ENCODE results near the gene PSME3. TPM values are rescaled to one million over a fixed set of nuclear protein-coding genes. Genes with fewer than 3 reads are reported as not detected.

PSME3 gene
- polyA plus RNA-seq, 1 of the 3 experiments (the other 2 are of a cell fraction): 139 TPM

- WGBS (ENCODE audit: low lambda C conversion rate): 97% methylated on average over 6 of the region's 6 CpGs
- H3K4me1 ChIP-seq (ENCODE audit: control insufficient read depth in 1 of 2, insufficient read depth in 2 of 2, low read depth in 1 of 2, low read length in 1 of 2): peaks cover 4 to 9% of the 10 kb centered on the region in 2 experiments; a peak in 3 of 4 replicates
- DNase-seq: no peak
- no peak overlapping the region for H3K9ac ChIP-seq
- no peak overlapping the region for H2AFZ ChIP-seq (ENCODE audit: low read depth)
- H3K27me3 ChIP-seq (ENCODE audit: insufficient read depth): no peaks in the 10 kb centered on the region
- POLR2A ChIA-PET: interaction anchor here (1.4 kb wide), 1 partner anchor 12 kb away, joined by 4 read pairs; the partner anchor contains the start of gene BECN1
- CTCF ChIA-PET: interaction anchor here (2.4 to 4.3 kb wide), 5 partner anchors 9 to 162 kb away, joined by 9 to 33 read pairs (median 15); partner anchors contain the start of genes AOC2, BECN1 and RPL27
- H3F3A ChIP-seq (replicated peaks; ENCODE audit: insufficient read depth): peaks cover 13% of the 10 kb centered on the region
- H4K20me1 ChIP-seq (ENCODE audit: insufficient read depth): no peaks in the 10 kb centered on the region
- H3K36me3 ChIP-seq (replicated peaks in 1 of 2; ENCODE audit: control insufficient read depth in 1 of 2, insufficient read depth in 2 of 2, low read length in 1 of 2): peaks cover 34 to 50% of the 10 kb centered on the region in 2 experiments
- H3K4me3 ChIP-seq (ENCODE audit: low read depth in 2 of 2, low read length in 1 of 2): no peak overlapping the region
- no peak for TF ChIP-seq TAF1 (IDR thresholded peaks at IDR 0.05; ENCODE audit: borderline replicate concordance, low read depth, low read length)
- H3K79me2 ChIP-seq (ENCODE audit: insufficient read depth): peaks cover 52% of the 10 kb centered on the region
- H3K27ac ChIP-seq (ENCODE audit: low read depth in 2 of 2, low read length in 1 of 2): no peak overlapping the region
- no peaks in the 10 kb centered on the region for H3K9me3 ChIP-seq
- no peak overlapping the region for H3K4me2 ChIP-seq
- H3K9me2 ChIP-seq: no peaks in the 10 kb centered on the region
These were observed 2.5 kb downstream of the PSME3 start for GRCh38 chr17:42835732-42836131.

- Histone ChIP-seq H3K9ac (no peak overlapping the region), H4K20me1 (ENCODE audit: insufficient read depth) (0 out of 2 replicates have a peak, but pooled peaks cover 10% of the 10 kb centered on the region), H3F3A (replicated peaks; ENCODE audit: insufficient read depth) (peaks cover 19% of the 10 kb centered on the region), H3K79me2 (ENCODE audit: insufficient read depth) (peaks cover 3% of the 10 kb centered on the region; the same call in 1 of the 2 replicates), H3K9me2 (no peaks in the 10 kb centered on the region), H3K4me3 (ENCODE audit: low read depth in 2 of 2, low read length in 1 of 2) (no peak overlapping the region), H3K27ac (ENCODE audit: low read depth in 2 of 2, low read length in 1 of 2) (no peak overlapping the region), H3K9me3 (no peaks in the 10 kb centered on the region), H3K4me1 (ENCODE audit: control insufficient read depth in 1 of 2, insufficient read depth in 2 of 2, low read depth in 1 of 2, low read length in 1 of 2) (no peaks in the 10 kb centered on the region), H3K36me3 (replicated peaks in 1 of 2; ENCODE audit: control insufficient read depth in 1 of 2, insufficient read depth in 2 of 2, low read length in 1 of 2) (peaks cover 51 to 73% of the 10 kb centered on the region in 2 experiments), H3K27me3 (ENCODE audit: insufficient read depth) (no peaks in the 10 kb centered on the region), H2AFZ (ENCODE audit: low read depth) (no peak overlapping the region), H3K4me2 (no peak overlapping the region)
- ChIA-PET CTCF (interaction anchor here (0.9 to 4.7 kb wide), 10 partner anchors 11 to 155 kb away, joined by 3 to 34 read pairs (median 4); partner anchors contain the start of genes BECN1 and RPL27), POLR2A (no interaction called here)
- WGBS (ENCODE audit: low lambda C conversion rate): 87% methylated on average over 11 of the region's 11 CpGs
- DNase-seq: no peak
- no peak for TF ChIP-seq GABPA (IDR thresholded peaks at IDR 0.05; ENCODE audit: low read depth)
- no peak for TF ChIP-seq MAX (IDR thresholded peaks at IDR 0.05; ENCODE audit: low read depth)
- no peak for TF ChIP-seq JUND (IDR thresholded peaks at IDR 0.05)
- no peak for TF ChIP-seq FOXJ3 (CRISPR knock-in tag; IDR thresholded peaks at IDR 0.05)
- TF ChIP-seq SIN3A (IDR thresholded peaks at IDR 0.05; ENCODE audit: borderline replicate concordance, low read depth, low read length): no peak
- TF ChIP-seq RXRA (IDR thresholded peaks at IDR 0.05; ENCODE audit: borderline replicate concordance, low read depth): no peak
- no peak for TF ChIP-seq CTCF (IDR thresholded peaks at IDR 0.05)
- TF ChIP-seq USF2 (IDR thresholded peaks at IDR 0.05; ENCODE audit: borderline replicate concordance, low read depth, low read length): no peak
- no peak for TF ChIP-seq RFX5 (IDR thresholded peaks at IDR 0.05; ENCODE audit: low read length)
- TF ChIP-seq EP300 (IDR thresholded peaks at IDR 0.05; ENCODE audit: borderline replicate concordance in 1 of 2, low read depth in 1 of 2, low read length in 1 of 2): no peak
- TF ChIP-seq MXI1 (IDR thresholded peaks at IDR 0.05; ENCODE audit: low read depth, low read length): no peak
- no peak for TF ChIP-seq TEAD4 (IDR thresholded peaks at IDR 0.05; ENCODE audit: borderline replicate concordance, insufficient read depth)
These were observed 8.9 kb downstream of the PSME3 start for GRCh38 chr17:42841975-42842685.
